PC-3 (cell line): ENCODE results near the gene CHRDL2. TPM values are rescaled to one million over a fixed set of nuclear protein-coding genes. Genes with fewer than 3 reads are reported as not detected.

Source experiments
- ATAC-seq: fragments of 200-7000 bp; cut with Tn5 transposase; 2 replicates; pipeline ENCODE4 v1.9.1; 2020; ENCODE audit warnings: mild to moderate bottlenecking, moderate library complexity
- BruUV-seq: library from RNA; stranded (reverse); fragments of 400-500 nt; replicated peaks from 2 replicates; lab custom pipeline; 2021; lab: Mats Ljungman, UMichigan
- CTCF ChIA-PET: fragments of 300-600 bp; sonication (Branson Sonifier 250); formaldehyde crosslinking; loops from one replicate; lab custom pipeline; 2022; ENCODE audit warnings: antibody characterized with exemption; lab: Charles Lee
- POLR2A ChIA-PET: fragments of 300-600 bp; sonication (Branson Sonifier 250); formaldehyde crosslinking; loops from one replicate; lab custom pipeline; 2022; ENCODE audit warnings: antibody characterized with exemption; ENCODE audit not compliant: unreplicated experiment; lab: Charles Lee
- DNase-seq: peaks from one replicate; pipeline ENCODE4 v3.0.0-alpha.2; 2015
- H2AFZ ChIP-seq: fragments of 300-600 bp; sonication (generic); 2 replicates; pipeline ENCODE4 v1.6.0; 2016; ENCODE audit warnings: antibody characterized with exemption, low read length
- H3F3A ChIP-seq: fragments of 300-600 bp; sonication (generic); one replicate; pipeline ENCODE4 v1.6.0; 2017; ENCODE audit warnings: antibody characterized with exemption, low read length, control low read depth, mild to moderate bottlenecking; ENCODE audit not compliant: unreplicated experiment
- H3K27ac ChIP-seq: fragments of 300-600 bp; sonication (generic); 2 replicates; pipeline ENCODE4 v1.5.1; 2016; ENCODE audit warnings: mild to moderate bottlenecking, low read length
- H3K27me3 ChIP-seq: fragments of 300-600 bp; sonication (generic); 2 replicates; pipeline ENCODE4 v1.6.1; 2016; ENCODE audit warnings: low read length, mixed read lengths
- H3K36me3 ChIP-seq: fragments of 300-600 bp; sonication (generic); 2 replicates; pipeline ENCODE4 v1.6.1; 2016; ENCODE audit warnings: low read depth, mixed run types, low read length, mixed read lengths
- H3K4me1 ChIP-seq: fragments of 300-600 bp; sonication (generic); 2 replicates; pipeline ENCODE4 v1.5.1; 2016; ENCODE audit warnings: low read length; ENCODE audit not compliant: insufficient read depth
- H3K4me2 ChIP-seq: fragments of 300-600 bp; sonication (generic); 2 replicates; pipeline ENCODE4 v1.6.0; 2016; ENCODE audit warnings: low read length
- H3K4me3 ChIP-seq: fragments of 300-600 bp; sonication (generic); 2 replicates; pipeline ENCODE4 v1.5.1; 2016; ENCODE audit warnings: mild to moderate bottlenecking, low read length, mixed read lengths
- H3K79me2 ChIP-seq: fragments of 300-600 bp; sonication (generic); 2 replicates; pipeline ENCODE4 v1.6.1; 2017; ENCODE audit warnings: low read length, mixed read lengths
- H3K9ac ChIP-seq: fragments of 300-600 bp; sonication (generic); 2 replicates; pipeline ENCODE4 v1.6.0; 2016; ENCODE audit warnings: mild to moderate bottlenecking, low read length
- H3K9me2 ChIP-seq: fragments of 300-600 bp; sonication (generic); replicated peaks from 2 replicates; pipeline ENCODE4 v1.6.1; 2016; ENCODE audit warnings: mixed run types, low read length, mixed read lengths
- H3K9me3 ChIP-seq: fragments of 300-600 bp; sonication (generic); 2 replicates; pipeline ENCODE4 v1.6.1; 2016; ENCODE audit warnings: low read length, mixed read lengths
- H4K20me1 ChIP-seq: fragments of 300-600 bp; sonication (generic); 2 replicates; pipeline ENCODE4 v1.6.1; 2016; ENCODE audit warnings: low read length, mixed read lengths
- CTCF ChIP-seq: fragments of 300-600 bp; sonication (generic); conservative IDR thresholded peaks from 2 replicates; pipeline ENCODE4 v1.5.1; 2017; ENCODE audit warnings: antibody characterized with exemption, low read depth, mild to moderate bottlenecking, low read length
- EZH2 ChIP-seq: fragments of 300-600 bp; sonication (generic); IDR thresholded peaks from one replicate; pipeline ENCODE4 v1.6.1; 2017; ENCODE audit warnings: antibody characterized with exemption, mild to moderate bottlenecking, low read length; ENCODE audit not compliant: unreplicated experiment
- EZH2phosphoT487 ChIP-seq: fragments of 300-600 bp; sonication (generic); IDR thresholded peaks from 2 replicates; pipeline ENCODE4 v1.6.1; 2018; ENCODE audit warnings: mild to moderate bottlenecking, antibody characterized with exemption, low read length, borderline replicate concordance
- intact Hi-C: fragments of 100-400 bp; cut with micrococcal nuclease; formaldehyde crosslinking; loops from 2 replicates; pipeline ENCODE4 v1.9.0; 2023
- total RNA-seq: library from RNA; depleted of rRNA; stranded (reverse); fragments of >200 nt; gene quantifications from 2 replicates; pipeline ENCODE4 v1.2.3, GENCODE V29; 2014

Gene CHRDL2
- total RNA-seq, 1 experiment from 2014 or later = not detected

DNA sequence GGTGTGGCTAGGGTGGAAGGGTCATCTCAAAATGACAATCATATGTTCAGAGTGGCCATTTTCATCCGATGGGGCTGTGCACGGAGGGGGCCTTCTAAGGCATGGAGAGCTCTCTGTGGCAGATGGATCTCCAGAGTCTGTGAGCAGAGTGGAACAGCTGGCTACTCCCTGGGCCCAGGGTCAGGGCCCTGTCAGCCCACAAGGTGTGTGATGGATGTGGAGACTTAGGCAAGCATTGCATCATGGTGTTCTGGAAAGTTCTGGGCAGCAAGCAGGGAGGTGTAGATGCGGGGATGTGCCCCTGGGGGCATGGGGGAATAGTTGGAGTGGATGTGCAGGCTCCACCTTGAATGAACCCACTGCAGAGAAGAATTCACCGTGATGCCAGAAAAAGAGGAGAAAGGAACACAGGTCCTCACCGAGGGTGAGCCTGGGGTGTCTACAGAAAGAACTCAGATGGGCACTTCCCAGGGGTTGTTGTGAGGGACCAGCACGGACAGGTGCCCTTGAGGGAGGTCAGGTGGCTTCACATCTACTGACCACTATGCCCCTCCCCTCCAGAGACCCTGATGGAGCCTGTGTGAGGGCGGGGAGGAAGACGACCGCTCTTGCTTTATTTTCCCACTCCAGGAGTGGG lies 51.1 kb downstream of the CHRDL2 start:
- H3K27ac ChIP-seq = no peak overlapping the region
- intact Hi-C loops = no loop called here
- CTCF ChIA-PET = no interaction called here
- no peaks in the 10 kb centered on the region for H4K20me1 ChIP-seq
- H3K4me1 ChIP-seq = no peaks in the 10 kb centered on the region
- POLR2A ChIA-PET = no interaction called here
- H3K36me3 ChIP-seq = no peaks in the 10 kb centered on the region
- no peaks in the 10 kb centered on the region for H3K27me3 ChIP-seq
- H2AFZ ChIP-seq = no peak overlapping the region
- TF ChIP-seq EZH2phosphoT487 (no peak), EZH2 (no peak), CTCF (no peak)
- ATAC-seq = no peak
- H3K4me3 ChIP-seq = no peak overlapping the region
- DNase-seq = no peak
- BruUV-seq = no TSS peak
- no peak overlapping the region for H3K4me2 ChIP-seq
- no peak overlapping the region for H3K9ac ChIP-seq
- H3K79me2 ChIP-seq = no peaks in the 10 kb centered on the region
- no peaks in the 10 kb centered on the region for H3K9me2 ChIP-seq
- H3F3A ChIP-seq = no peaks in the 10 kb centered on the region
- no peaks in the 10 kb centered on the region for H3K9me3 ChIP-seq

- no peaks in the 10 kb centered on the region for H3F3A ChIP-seq
- DNase-seq (no peak), ATAC-seq (no peak)
- H3K36me3 ChIP-seq = no peaks in the 10 kb centered on the region
- H3K4me3 ChIP-seq = no peak overlapping the region
- no peaks in the 10 kb centered on the region for H3K27me3 ChIP-seq
- H3K9me3 ChIP-seq = no peaks in the 10 kb centered on the region
- POLR2A ChIA-PET = no interaction called here
- H3K4me1 ChIP-seq = no peaks in the 10 kb centered on the region; the same call in 1 of the 2 replicates
- TF ChIP-seq CTCF (no peak), EZH2 (no peak), EZH2phosphoT487 (no peak)
- H3K9ac ChIP-seq = no peak overlapping the region
- CTCF ChIA-PET = no interaction called here
- no peak overlapping the region for H3K4me2 ChIP-seq
- H3K9me2 ChIP-seq = no peaks in the 10 kb centered on the region
- H3K27ac ChIP-seq = no peak overlapping the region
- no TSS peak for BruUV-seq
- H3K79me2 ChIP-seq = no peaks in the 10 kb centered on the region
- no peak overlapping the region for H2AFZ ChIP-seq
- intact Hi-C loops = no loop called here
- no peaks in the 10 kb centered on the region for H4K20me1 ChIP-seq
These were observed 51.7 kb downstream of the CHRDL2 start for GRCh38 chr11:74679513-74679865.
